Transverse colon (tissue), 4 donors: Measurements from ENCODE around the gene PECR.

Experiments
- EP300 ChIP-seq: sonication (generic); formaldehyde crosslinking; IDR thresholded peaks from one replicate; pipeline ENCODE4 v1.6.1; 2017; ENCODE audit warnings: antibody characterized with exemption, low read depth
- POLR2A ChIP-seq: fragments of 450-650 bp; IDR thresholded peaks from one replicate; pipeline ENCODE4 v1.6.1; 2016; ENCODE audit warnings: antibody characterized with exemption, mild to moderate bottlenecking, moderate library complexity
- POLR2AphosphoS5 ChIP-seq, 3 donors: sonication (generic); formaldehyde crosslinking; IDR thresholded peaks; one replicate each; pipeline ENCODE4 v1.6.1; 2016; ENCODE audit warnings: antibody characterized with exemption in 3 of 3
- TF ChIP-seq, protein P1 (sequence below), 5 experiments: fragments of 200-600 bp in 3 of 5; fragments of 450-650 bp in 2 of 5; sonication (generic) in 3 of 5; IDR thresholded peaks; 1 replicate in 2 of 5; 2 replicates in 3 of 5; pipeline ENCODE4 v1.5.1; 2016 to 2017; ENCODE audit warnings: antibody characterized with exemption in 5 of 5, inconsistent platforms in 3 of 5, mild to moderate bottlenecking in 2 of 5, moderate library complexity in 1 of 5

DNA sequence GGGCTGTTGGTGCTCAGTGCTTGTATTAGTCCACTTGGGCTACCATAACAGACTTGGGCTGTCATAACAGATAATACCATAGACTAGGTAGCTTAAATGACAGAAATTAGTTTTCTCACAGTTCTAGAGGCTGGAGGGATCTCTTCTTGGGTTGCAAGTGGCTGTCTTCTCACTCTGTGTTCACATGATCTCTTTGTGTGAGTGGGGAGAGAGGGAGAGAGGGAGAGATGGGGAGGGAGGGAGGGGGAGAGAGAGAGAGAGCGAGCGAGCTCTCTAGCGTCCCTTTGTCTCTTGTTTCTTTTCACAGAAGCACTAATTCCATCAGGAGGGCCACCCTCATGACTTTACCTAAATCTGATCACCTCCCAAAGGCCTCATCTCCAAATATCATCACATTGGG lies 23.1 kb upstream of the PECR start:
- no peak for TF ChIP-seq POLR2A
- TF ChIP-seq, protein P1, sequence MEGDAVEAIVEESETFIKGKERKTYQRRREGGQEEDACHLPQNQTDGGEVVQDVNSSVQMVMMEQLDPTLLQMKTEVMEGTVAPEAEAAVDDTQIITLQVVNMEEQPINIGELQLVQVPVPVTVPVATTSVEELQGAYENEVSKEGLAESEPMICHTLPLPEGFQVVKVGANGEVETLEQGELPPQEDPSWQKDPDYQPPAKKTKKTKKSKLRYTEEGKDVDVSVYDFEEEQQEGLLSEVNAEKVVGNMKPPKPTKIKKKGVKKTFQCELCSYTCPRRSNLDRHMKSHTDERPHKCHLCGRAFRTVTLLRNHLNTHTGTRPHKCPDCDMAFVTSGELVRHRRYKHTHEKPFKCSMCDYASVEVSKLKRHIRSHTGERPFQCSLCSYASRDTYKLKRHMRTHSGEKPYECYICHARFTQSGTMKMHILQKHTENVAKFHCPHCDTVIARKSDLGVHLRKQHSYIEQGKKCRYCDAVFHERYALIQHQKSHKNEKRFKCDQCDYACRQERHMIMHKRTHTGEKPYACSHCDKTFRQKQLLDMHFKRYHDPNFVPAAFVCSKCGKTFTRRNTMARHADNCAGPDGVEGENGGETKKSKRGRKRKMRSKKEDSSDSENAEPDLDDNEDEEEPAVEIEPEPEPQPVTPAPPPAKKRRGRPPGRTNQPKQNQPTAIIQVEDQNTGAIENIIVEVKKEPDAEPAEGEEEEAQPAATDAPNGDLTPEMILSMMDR (IDR thresholded peaks at IDR 0.05), result no peak
- TF ChIP-seq POLR2AphosphoS5 (IDR thresholded peaks at IDR 0.05), result no peak
- TF ChIP-seq EP300, result no peak
